ENCODE results near the gene MAPK10. TPM values are rescaled to one million over a fixed set of nuclear protein-coding genes. Genes with fewer than 3 reads are reported as not detected.

Gene MAPK10
- total RNA-seq, 1 donor from 2014 or later: 2.0 TPM

- H3K27me3 Mint-ChIP-seq (ENCODE audit: unreplicated experiment): peaks cover 1% of the 10 kb centered on the region
- no peak overlapping the region for H3K4me3 Mint-ChIP-seq (ENCODE audit: unreplicated experiment)
- no peaks in the 10 kb centered on the region for H3K36me3 Mint-ChIP-seq (ENCODE audit: low read depth, unreplicated experiment)
- H3K9me3 Mint-ChIP-seq (ENCODE audit: unreplicated experiment): no peaks in the 10 kb centered on the region
- no peaks in the 10 kb centered on the region for H3K4me1 Mint-ChIP-seq (ENCODE audit: unreplicated experiment)
- TF ChIP-seq CTCF (IDR thresholded peaks at IDR 0.05; ENCODE audit: unreplicated experiment): no peak
- H3K27ac Mint-ChIP-seq (ENCODE audit: unreplicated experiment): no peak overlapping the region
- DNase-seq (ENCODE audit: low spot score): no peak
These were observed 117.2 kb downstream of the MAPK10 start for GRCh38 chr4:86242677-86243076.

GRCh38 chr4:86235549-86235948 is 124.3 kb downstream of the MAPK10 start:
- Mint-ChIP-seq H3K27me3 (ENCODE audit: unreplicated experiment) (peaks cover 1% of the 10 kb centered on the region), H3K27ac (ENCODE audit: unreplicated experiment) (no peak overlapping the region), H3K4me3 (ENCODE audit: unreplicated experiment) (no peak overlapping the region), H3K4me1 (ENCODE audit: unreplicated experiment) (peaks cover 9% of the 10 kb centered on the region), H3K36me3 (ENCODE audit: low read depth, unreplicated experiment) (no peaks in the 10 kb centered on the region), H3K9me3 (ENCODE audit: unreplicated experiment) (no peaks in the 10 kb centered on the region)
- no peak for DNase-seq (ENCODE audit: low spot score)
- TF ChIP-seq CTCF (IDR thresholded peaks at IDR 0.05; ENCODE audit: unreplicated experiment): no peak

GRCh38 chr4:86233681-86234080 is 126.2 kb downstream of the MAPK10 start:
- peaks cover 1% of the 10 kb centered on the region for H3K27me3 Mint-ChIP-seq (ENCODE audit: unreplicated experiment)
- no peaks in the 10 kb centered on the region for H3K36me3 Mint-ChIP-seq (ENCODE audit: low read depth, unreplicated experiment)
- no peak for TF ChIP-seq CTCF (IDR thresholded peaks at IDR 0.05; ENCODE audit: unreplicated experiment)
- no peak for DNase-seq (ENCODE audit: low spot score)
- H3K4me3 Mint-ChIP-seq (ENCODE audit: unreplicated experiment): no peak overlapping the region
- H3K9me3 Mint-ChIP-seq (ENCODE audit: unreplicated experiment): no peaks in the 10 kb centered on the region
- H3K4me1 Mint-ChIP-seq (ENCODE audit: unreplicated experiment): peaks cover 9% of the 10 kb centered on the region
- peak overlapping the region; percentile 59 for H3K27ac Mint-ChIP-seq (ENCODE audit: unreplicated experiment)

- Mint-ChIP-seq H3K27me3 (ENCODE audit: unreplicated experiment) (peaks cover 1% of the 10 kb centered on the region), H3K4me1 (ENCODE audit: unreplicated experiment) (peaks cover 9% of the 10 kb centered on the region), H3K27ac (ENCODE audit: unreplicated experiment) (peak overlapping the region; percentile 59), H3K4me3 (ENCODE audit: unreplicated experiment) (no peak overlapping the region), H3K9me3 (ENCODE audit: unreplicated experiment) (no peaks in the 10 kb centered on the region), H3K36me3 (ENCODE audit: low read depth, unreplicated experiment) (no peaks in the 10 kb centered on the region)
- DNase-seq (ENCODE audit: low spot score): no peak
- TF ChIP-seq CTCF (IDR thresholded peaks at IDR 0.05; ENCODE audit: unreplicated experiment): no peak
These were observed 126.8 kb downstream of the MAPK10 start for GRCh38 chr4:86233090-86233489.

- no peaks in the 10 kb centered on the region for H3K4me1 Mint-ChIP-seq (ENCODE audit: unreplicated experiment)
- TF ChIP-seq CTCF (IDR thresholded peaks at IDR 0.05; ENCODE audit: unreplicated experiment): peak; percentile 78
- H3K36me3 Mint-ChIP-seq (ENCODE audit: low read depth, unreplicated experiment): no peaks in the 10 kb centered on the region
- H3K9me3 Mint-ChIP-seq (ENCODE audit: unreplicated experiment): no peaks in the 10 kb centered on the region
- no peak overlapping the region for H3K27ac Mint-ChIP-seq (ENCODE audit: unreplicated experiment)
- H3K27me3 Mint-ChIP-seq (ENCODE audit: unreplicated experiment): peaks cover 2% of the 10 kb centered on the region
- DNase-seq (ENCODE audit: low spot score): peak; percentile 41
- H3K4me3 Mint-ChIP-seq (ENCODE audit: unreplicated experiment): no peak overlapping the region
These were observed 136.4 kb downstream of the MAPK10 start for GRCh38 chr4:86223472-86223871.
